GM13976 (cell line): Measurements from ENCODE around the gene ATP6V1E1.
A peak's percentile ranks its signal among the peaks of the same experiment; 100 is the strongest.
"Not testable (repeated sequence)": the region's sequence is repeated elsewhere in the genome, so short reads cannot be mapped to it uniquely, and the experiment has no call there.

Experiments used
- DNase-seq: peaks from one replicate; pipeline ENCODE4 v3.0.0; 2012; ENCODE audit warnings: low spot score
- CTCF ChIP-seq: IDR thresholded peaks from 2 replicates; pipeline ENCODE4 v1.5.1; 2012; ENCODE audit warnings: borderline replicate concordance, mild to moderate bottlenecking; ENCODE audit not compliant: insufficient read depth; ENCODE audit errors: extremely low read depth, missing control alignments, control extremely low read depth
- in situ Hi-C: fragments of 300-500 bp; cut with MboI; formaldehyde crosslinking; loops from one replicate; pipeline ENCODE4 v1.12.0; 2022; ENCODE audit warnings: low sequenced_read_pairs, mixed read lengths, inconsistent platforms; ENCODE audit not compliant: unreplicated experiment

Gene ATP6V1E1

GRCh38 chr22:17641269-17641668 is 12.7 kb upstream of the ATP6V1E1 start:
- no peak for DNase-seq
- in situ Hi-C loops, result no loop called here
- TF ChIP-seq CTCF, result no peak

- no peak for TF ChIP-seq CTCF
- in situ Hi-C loops, result no loop called here
- DNase-seq, result peak; percentile 71
Measured at GRCh38 chr22:17639247-17639741, 10.7 kb upstream of the ATP6V1E1 start.

- DNase-seq, result peak; percentile 95
- no peak for TF ChIP-seq CTCF
- in situ Hi-C loops, result no loop called here
Measured at GRCh38 chr22:17638432-17639246, 10.1 kb upstream of the ATP6V1E1 start, which contains the start of gene BCL2L13. Gene BCL2L13 (plus strand): TSS chr22:17638757. CDS start chr22:17655712, 16,955 bp downstream.

- peak; percentile 40 for DNase-seq
Measured at GRCh38 chr22:17638182-17638431, 9.6 kb upstream of the ATP6V1E1 start.

GRCh38 chr22:17637490-17638181 is 9.1 kb upstream of the ATP6V1E1 start:
- DNase-seq, result no peak
- in situ Hi-C loops, result no loop called here
- TF ChIP-seq CTCF, result no peak

More at GRCh38 chr22:17638182-17638431, 9.6 kb upstream of the ATP6V1E1 start:
- no peak for TF ChIP-seq CTCF
- in situ Hi-C loops, result no loop called here

GRCh38 chr22:17636850-17637249 is 8.3 kb upstream of the ATP6V1E1 start:
- in situ Hi-C loops, DNase-seq: not testable (repeated sequence)

GRCh38 chr22:17634696-17635095 is 6.1 kb upstream of the ATP6V1E1 start:
- DNase-seq, result no peak
- in situ Hi-C loops, result no loop called here
- TF ChIP-seq CTCF, result no peak
